ENCODE measurements around the gene TMED6.

TMED6 gene

DNA sequence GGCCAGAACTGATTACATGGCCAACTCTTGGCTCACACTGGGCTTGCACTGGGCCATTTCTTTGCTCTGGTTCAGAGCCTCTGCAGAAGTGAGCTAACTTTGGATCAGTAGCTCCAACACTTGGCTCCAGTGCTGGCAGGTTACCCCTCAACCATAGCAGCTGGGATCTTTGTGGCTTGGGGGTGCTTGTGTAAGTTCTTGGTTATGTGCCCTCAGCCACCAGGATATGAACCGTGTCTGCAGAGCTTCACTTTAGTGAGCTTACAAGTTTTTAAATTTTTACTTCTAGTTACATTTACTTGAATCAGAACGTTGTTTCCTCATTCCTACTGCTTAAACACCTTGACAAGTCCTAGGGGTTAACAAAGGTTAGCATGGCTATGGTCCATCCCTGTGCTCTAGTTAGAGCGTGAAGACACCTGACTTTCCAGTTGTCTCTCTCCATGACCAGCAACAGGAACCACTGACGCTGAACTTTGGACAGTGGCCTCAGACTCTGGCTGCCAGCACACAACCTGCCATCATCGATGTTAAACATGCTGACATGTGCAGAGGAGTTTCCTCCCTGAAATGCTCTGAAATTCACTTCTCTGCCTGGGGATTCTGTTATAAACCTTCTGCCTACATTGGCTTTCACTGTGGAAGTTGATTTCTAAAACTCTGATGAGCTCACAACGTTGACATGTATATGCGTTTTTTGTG is 25.3 kb downstream of the TMED6 start:
- TF ChIP-seq, protein P1, sequence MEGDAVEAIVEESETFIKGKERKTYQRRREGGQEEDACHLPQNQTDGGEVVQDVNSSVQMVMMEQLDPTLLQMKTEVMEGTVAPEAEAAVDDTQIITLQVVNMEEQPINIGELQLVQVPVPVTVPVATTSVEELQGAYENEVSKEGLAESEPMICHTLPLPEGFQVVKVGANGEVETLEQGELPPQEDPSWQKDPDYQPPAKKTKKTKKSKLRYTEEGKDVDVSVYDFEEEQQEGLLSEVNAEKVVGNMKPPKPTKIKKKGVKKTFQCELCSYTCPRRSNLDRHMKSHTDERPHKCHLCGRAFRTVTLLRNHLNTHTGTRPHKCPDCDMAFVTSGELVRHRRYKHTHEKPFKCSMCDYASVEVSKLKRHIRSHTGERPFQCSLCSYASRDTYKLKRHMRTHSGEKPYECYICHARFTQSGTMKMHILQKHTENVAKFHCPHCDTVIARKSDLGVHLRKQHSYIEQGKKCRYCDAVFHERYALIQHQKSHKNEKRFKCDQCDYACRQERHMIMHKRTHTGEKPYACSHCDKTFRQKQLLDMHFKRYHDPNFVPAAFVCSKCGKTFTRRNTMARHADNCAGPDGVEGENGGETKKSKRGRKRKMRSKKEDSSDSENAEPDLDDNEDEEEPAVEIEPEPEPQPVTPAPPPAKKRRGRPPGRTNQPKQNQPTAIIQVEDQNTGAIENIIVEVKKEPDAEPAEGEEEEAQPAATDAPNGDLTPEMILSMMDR (IDR thresholded peaks at IDR 0.05): no peak

DNA sequence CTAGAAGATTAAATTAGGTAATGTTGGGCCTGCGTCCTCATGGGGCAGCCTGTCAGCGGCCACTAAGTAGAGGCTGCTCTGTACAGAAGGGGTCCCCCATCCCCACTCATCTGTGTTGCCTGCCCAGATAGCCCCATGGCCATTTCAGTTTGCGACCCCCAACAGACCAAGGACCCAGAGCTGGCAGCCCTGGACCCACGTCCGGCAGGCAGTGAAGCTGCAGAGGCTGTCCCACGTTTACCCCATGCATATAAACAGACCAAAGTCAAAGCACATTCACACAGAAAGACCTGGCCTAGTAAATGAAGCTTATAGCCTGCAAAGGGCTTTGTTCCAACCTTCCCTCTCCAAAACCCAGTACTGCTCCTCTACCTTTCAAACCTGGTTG is 25.8 kb downstream of the TMED6 start:
- TF ChIP-seq, protein P1 (IDR thresholded peaks at IDR 0.05): no peak

DNA sequence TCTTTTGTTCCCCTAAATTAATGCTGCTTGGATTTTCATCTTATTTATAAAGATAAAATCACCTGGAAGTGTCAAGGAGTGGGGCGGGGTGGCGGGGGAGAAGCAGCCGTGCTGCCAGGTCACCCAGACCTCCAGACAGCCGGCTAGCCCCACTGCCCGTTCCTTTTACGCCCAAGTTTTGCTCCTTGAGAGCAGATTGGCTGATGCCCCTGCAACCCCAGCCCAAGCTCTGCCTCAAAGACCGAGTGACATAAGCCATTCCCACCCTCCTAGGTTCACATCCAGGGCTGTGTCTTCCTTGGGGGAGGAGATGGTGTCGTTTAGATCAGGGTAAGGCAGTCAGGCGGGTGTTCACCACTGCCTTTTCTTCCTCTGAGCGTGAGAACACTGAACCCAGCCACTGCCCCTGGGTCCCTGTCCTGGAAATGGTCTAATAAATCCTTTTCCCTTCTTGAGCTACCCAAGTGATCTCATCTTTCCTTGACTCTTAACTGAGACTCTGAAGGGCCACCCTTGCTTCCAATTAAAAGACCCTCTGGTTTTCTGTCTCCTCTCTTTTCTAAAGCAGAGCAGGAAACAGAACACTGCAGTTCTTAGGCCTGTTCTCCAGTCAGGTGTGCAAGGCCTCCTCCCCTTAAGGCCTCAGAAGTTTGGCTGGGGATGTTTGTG is 26.9 kb downstream of the TMED6 start:
- TF ChIP-seq, protein P1 (IDR thresholded peaks at IDR 0.05): no peak

DNA sequence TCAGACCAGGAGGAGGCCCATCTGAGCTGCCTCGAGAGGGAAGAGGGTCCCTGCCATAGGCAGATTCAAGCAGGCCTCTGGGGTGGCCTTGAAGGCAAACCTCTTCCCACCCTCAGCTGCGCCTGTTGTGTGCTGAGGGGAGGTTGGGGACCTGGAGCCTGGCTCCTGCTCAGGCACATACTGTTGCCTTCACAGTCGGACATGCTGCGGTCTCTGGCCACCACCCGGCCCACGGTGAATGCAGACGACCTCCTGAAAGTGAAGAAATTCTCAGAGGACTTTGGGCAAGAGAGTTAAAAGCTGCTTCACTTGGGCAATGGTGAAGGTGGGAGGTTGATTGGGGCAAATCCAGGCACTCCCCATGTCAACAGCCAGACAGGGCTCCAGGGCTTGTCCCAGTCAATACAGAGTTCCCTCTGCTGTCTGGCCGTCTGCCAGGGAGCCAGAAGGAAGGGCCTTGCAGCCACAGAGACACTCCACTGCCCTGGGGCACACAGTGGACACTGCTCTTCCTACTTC is 27.5 kb downstream of the TMED6 start:
- TF ChIP-seq, protein P1 (IDR thresholded peaks at IDR 0.05): no peak

DNA sequence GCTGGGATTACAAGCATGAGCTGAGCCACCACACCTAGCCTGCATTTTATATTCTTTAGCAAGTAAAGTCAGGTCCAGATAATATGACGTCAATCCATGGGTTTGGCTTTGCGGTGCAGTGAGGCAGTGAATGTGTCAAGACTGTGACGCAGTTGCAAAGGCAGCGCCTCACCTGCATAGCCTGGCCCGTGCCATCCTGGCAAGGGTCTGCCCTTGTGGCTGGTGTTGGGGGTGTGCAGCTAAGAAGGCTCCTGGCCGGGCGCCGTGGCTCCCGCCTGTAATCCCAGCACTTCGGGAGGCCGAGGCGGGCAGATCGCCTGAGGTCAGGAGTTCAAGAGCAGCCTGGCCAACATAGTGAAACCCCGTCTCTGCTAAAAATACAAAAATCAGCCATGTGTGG is 28.2 kb downstream of the TMED6 start:
- TF ChIP-seq, protein P1 (IDR thresholded peaks at IDR 0.05): no peak

DNA sequence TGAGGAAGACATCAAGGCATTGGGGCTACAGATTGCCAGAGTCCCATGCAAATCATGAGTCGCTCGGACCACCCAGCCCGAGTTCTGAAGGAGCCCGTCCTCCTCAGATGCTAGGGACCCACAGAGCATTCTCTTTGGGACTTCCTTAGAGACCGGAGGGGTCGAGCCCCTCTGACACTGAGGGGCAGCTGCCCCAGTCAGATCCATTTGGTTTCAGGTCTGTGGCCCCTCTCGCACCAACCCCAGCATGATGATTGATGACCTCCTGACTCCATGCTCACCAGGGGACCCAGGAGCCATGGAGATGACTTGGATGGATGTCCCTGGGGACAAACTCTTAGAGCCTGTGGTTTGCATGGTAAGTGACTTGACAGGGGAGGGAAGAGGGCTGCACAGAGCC is 29.2 kb downstream of the TMED6 start:
- TF ChIP-seq, protein P1 (IDR thresholded peaks at IDR 0.05): no peak

DNA sequence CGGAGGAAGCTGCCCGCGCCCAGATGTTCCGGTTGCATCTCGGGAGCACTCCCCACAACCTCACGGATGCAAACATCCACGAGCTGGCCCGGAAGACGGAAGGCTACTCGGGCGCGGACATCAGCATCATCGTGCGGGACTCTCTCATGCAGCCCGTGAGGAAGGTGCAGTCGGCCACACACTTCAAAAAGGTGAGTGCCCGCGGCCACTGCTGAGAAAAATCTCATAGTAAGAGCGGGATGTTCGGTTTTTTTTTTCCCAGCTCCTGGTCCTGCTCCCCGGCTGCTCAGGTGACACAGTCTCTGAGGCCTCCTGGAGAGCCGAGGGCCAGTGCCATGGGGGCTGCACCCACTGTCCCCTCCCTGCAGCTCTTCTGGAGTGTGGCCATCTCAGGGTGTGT is 30.5 kb downstream of the TMED6 start:
- TF ChIP-seq, protein P1 (IDR thresholded peaks at IDR 0.05): no peak

All from LNCAP (cell line).